AG09309 (cell line): ENCODE measurements around the gene MMP14.
A peak's percentile ranks its signal among the peaks of the same experiment; 100 is the strongest.

Experiments
- DNase-seq: peaks from one replicate; pipeline ENCODE4 v3.0.0-alpha.2; 2010; ENCODE audit warnings: low read depth
- H3K4me3 ChIP-seq: 2 replicates; pipeline ENCODE4 v1.5.1; 2011; ENCODE audit warnings: mild to moderate bottlenecking, low read depth, low read length, moderate library complexity; ENCODE audit not compliant: control insufficient read depth
- TF ChIP-seq, protein P1 (sequence below): IDR thresholded peaks from 2 replicates; pipeline ENCODE4 v1.5.1; 2011; ENCODE audit warnings: mild to moderate bottlenecking, low read depth, low read length, inconsistent platforms; ENCODE audit not compliant: insufficient read depth, control insufficient read depth; ENCODE audit errors: missing control alignments

The MMP14 gene

DNA sequence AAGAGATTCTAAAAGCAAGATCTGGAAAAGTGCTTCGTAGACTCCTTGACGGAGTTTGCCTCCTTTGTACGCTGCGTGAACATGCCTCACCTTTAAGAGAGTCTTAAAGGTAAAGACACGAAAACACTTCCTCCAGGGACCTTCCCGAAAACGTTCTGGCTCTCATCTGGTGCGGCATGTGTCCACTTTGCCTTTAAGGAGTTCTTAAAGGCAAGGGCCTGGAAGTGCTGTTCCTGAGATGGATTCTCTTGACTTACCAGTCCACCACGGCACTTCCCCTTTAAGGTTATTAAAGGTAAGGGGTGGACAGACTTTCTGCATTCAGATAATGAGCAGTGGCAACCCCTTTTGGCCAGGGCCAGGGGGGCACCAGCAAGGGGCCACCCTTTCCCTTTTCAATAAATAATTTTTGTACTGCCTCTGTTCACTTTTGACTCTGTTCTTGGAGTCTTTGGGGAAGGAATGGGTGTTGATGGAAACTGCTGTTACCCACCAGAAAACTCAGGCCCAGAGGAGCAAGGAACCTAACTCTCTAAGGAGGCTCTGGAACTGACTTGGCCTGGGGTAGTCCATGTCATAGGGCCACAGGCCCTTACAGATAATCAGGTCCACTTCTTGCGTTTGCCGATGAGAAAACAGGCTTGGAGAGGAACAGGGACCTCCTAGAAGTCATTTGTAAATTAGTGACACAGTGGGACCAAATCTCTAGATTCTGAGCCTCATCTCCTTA lies 51.0 kb downstream of the MMP14 start:
- no peak for DNase-seq
- TF ChIP-seq, protein P1, sequence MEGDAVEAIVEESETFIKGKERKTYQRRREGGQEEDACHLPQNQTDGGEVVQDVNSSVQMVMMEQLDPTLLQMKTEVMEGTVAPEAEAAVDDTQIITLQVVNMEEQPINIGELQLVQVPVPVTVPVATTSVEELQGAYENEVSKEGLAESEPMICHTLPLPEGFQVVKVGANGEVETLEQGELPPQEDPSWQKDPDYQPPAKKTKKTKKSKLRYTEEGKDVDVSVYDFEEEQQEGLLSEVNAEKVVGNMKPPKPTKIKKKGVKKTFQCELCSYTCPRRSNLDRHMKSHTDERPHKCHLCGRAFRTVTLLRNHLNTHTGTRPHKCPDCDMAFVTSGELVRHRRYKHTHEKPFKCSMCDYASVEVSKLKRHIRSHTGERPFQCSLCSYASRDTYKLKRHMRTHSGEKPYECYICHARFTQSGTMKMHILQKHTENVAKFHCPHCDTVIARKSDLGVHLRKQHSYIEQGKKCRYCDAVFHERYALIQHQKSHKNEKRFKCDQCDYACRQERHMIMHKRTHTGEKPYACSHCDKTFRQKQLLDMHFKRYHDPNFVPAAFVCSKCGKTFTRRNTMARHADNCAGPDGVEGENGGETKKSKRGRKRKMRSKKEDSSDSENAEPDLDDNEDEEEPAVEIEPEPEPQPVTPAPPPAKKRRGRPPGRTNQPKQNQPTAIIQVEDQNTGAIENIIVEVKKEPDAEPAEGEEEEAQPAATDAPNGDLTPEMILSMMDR: no peak
- H3K4me3 ChIP-seq: peak overlapping the region; percentile 42

DNA sequence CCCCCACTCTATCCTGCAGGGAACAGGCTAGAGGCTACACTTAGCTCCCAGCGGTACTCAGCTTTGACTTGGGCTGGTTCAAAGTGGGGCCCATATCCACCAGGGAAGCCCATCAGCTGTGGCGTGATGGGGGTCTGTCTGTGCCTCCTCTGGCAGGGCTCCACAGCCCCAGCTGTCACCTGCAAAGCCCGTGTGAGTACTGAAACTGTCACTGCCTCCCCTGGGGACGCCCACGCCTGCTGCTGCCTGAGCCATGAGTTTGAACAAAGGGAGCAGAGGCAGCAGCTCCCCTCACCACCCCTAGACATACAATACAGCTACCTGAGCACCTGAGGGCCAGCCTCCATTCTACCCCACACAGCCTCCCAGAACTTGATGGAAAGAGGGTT lies 51.6 kb downstream of the MMP14 start:
- H3K4me3 ChIP-seq: no peak overlapping the region; the same call in 1 of the 2 replicates
- no peak for DNase-seq
- TF ChIP-seq, protein P1: no peak

DNA sequence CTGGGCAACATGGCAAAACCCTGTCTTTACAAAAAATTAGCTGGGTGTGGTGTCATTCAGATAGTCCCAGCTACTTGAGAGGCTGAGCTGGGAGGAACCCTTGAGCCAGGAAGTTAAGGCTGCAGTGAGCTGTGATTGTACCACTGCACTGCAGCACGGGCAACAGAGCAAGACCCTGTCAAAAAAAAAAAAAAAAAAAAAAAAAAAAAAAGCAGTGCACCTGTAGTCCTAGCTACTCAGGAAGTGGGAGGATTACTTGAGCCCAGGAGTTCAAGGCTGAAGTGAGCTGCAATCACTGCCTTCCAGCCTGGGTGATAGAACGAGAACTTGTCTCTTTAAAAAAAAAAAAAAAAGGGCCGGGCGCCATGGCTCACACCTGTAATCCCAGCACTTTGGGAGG lies 52.3 kb downstream of the MMP14 start:
- no peak for DNase-seq
- TF ChIP-seq, protein P1: no peak
- no peak overlapping the region for H3K4me3 ChIP-seq

DNA sequence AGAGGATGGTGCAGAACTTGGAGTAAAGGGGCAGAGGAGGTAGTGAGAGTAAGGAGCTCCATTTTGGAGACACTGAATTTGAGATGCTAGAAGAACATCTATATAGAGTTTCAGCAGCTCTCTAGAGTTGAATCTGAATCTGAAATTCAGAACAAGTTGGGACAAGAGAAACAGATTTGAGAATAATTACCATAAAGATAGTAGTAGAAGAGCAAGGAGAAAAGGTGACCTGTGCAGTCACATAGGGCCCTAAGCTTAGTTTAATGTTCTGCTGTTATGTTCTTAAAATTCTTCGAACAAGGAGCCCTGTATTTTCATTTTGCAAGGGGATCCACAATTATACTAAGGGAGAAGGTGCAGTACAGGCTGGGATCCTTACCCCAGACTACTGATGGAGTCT lies 54.0 kb downstream of the MMP14 start:
- no peak for DNase-seq
- H3K4me3 ChIP-seq: no peak overlapping the region
- TF ChIP-seq, protein P1: peak; percentile 1

DNA sequence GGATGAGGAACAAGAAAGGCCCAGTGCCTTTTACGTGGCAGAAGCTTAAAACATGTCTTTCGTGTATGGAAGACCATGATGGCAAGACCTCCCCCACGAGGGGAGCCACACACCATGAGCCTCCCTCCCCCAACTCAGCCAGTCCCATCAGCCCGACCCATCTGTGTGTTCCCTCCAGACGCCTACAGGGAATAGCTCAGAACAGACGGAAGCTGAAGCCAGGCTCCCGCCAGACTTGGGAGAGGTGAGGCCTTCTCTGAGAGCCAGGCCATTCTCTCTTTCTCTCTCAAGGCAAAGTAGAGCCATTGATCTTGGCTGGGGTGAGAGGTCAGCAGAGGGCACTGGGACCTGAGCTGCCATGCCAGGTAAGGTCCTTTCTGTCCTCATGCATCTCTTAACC lies 56.1 kb downstream of the MMP14 start:
- TF ChIP-seq, protein P1: no peak
- no peak overlapping the region for H3K4me3 ChIP-seq
- DNase-seq: no peak

DNA sequence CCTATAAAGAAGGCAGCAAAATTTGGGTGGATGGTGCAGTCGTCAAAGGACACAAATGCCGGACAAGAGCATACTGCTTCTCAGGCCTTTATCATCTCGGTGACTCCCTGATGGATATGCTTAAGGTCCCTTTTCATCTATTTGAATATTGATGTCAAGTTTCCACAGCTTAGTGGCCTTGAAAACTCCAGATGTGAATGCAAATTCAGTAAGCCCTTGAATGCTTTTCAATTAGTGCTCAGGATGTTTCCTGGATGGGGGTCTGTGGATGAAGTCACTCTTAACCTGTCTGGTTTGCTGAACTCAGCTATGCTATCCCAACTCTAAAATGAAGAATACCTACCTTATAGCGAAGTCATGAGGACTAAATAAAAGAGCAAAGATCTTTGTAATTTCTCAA lies 57.3 kb downstream of the MMP14 start:
- TF ChIP-seq, protein P1: no peak
- H3K4me3 ChIP-seq: no peak overlapping the region
- no peak for DNase-seq
